ENCODE data around the gene PSMD9. TPM values are rescaled to one million over a fixed set of nuclear protein-coding genes. Genes with fewer than 3 reads are reported as not detected.

PSMD9 gene
- total RNA-seq, 1 donor from 2014 or later, result 28.1 TPM

DNA sequence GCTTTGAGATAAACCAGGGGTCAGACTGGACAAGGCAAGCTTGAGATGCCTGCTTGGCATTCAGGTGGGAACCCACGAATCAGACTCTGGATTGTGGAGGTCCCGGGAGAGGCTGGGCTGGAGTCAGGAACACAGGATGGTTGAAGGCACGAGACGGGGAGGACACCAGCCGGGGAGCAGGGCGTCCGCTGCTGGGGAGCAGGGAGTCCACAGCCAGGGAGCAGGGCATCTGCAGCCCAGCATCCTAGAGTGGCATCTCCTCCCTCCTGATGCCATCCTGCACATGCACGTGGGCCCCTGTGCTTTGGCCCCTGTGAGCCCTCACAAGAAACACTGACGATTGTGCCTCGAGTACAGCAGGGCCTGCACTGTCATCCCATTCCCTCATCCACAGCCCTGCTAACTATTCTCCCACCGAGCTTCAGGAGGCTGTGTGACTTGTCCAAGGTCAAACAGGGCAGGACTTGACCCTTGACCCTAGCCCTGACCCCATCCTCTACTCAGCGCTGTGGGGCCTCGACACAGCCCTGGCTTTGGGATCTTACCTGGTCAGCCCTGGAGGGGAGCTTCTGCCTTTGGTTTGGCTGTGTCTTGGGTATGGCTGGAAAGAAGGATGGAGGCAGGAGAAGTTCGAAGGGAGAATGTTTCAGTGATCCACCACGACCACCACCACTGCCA is 74.9 kb downstream of the PSMD9 start:
- no peaks in the 10 kb centered on the region for H3K9me3 ChIP-seq (replicated peaks)
- no peak for DNase-seq
- no peak overlapping the region for H3K27ac ChIP-seq (replicated peaks)
- no peak overlapping the region for H3K4me3 ChIP-seq
- TF ChIP-seq, protein P1, sequence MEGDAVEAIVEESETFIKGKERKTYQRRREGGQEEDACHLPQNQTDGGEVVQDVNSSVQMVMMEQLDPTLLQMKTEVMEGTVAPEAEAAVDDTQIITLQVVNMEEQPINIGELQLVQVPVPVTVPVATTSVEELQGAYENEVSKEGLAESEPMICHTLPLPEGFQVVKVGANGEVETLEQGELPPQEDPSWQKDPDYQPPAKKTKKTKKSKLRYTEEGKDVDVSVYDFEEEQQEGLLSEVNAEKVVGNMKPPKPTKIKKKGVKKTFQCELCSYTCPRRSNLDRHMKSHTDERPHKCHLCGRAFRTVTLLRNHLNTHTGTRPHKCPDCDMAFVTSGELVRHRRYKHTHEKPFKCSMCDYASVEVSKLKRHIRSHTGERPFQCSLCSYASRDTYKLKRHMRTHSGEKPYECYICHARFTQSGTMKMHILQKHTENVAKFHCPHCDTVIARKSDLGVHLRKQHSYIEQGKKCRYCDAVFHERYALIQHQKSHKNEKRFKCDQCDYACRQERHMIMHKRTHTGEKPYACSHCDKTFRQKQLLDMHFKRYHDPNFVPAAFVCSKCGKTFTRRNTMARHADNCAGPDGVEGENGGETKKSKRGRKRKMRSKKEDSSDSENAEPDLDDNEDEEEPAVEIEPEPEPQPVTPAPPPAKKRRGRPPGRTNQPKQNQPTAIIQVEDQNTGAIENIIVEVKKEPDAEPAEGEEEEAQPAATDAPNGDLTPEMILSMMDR (IDR thresholded peaks at IDR 0.05; ENCODE audit: borderline replicate concordance), result no peak
- H3K27me3 ChIP-seq (ENCODE audit: low read depth), result no peaks in the 10 kb centered on the region
- peaks cover 15% of the 10 kb centered on the region for H3K4me1 ChIP-seq
- intact Hi-C loops (cut with micrococcal nuclease), result no loop called here
- no peaks in the 10 kb centered on the region for H3K36me3 ChIP-seq

DNA sequence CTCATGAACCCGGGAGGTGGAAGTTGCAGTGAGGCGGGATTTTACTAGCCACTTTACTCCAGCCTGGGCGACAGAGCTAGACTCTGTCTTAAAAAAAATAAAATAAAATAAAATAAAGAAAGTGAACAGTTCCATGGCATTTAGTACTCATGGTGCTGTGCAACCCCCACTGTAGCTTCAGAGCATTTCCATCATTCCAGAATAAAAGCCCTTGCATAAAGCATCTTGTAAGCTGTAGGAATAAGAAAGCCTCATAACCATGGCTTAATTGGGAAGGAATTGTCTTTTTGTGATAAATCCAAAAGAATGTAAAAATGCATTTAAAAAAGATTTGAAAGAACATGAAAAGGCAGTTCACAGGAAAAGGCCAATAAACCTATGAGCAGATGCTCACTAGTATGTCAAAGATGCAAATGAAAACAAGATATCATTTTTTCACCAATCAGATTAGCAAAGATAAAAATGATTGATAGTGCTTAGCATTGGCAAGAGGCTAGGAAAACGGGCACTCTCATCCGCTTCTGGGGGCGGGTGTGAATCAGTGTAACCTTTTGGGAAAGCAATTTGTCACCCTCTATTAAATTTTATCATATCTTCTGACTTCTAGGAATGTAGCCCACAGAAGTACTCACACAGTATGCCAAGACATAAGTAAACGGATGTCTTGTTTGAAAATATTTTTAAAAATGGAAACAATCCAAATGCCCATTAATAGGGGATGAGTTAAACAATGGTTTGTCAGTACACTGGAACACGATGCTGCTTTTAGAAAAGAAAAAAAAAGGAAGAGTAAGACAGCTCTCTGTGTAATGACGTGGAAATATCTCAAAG is 76.4 kb downstream of the PSMD9 start:
- Histone ChIP-seq H3K4me3 (no peak overlapping the region), H3K36me3 (no peaks in the 10 kb centered on the region), H3K4me1 (peaks cover 15% of the 10 kb centered on the region), H3K27me3 (ENCODE audit: low read depth) (no peaks in the 10 kb centered on the region), H3K27ac (replicated peaks) (no peak overlapping the region), H3K9me3 (replicated peaks) (no peaks in the 10 kb centered on the region)
- TF ChIP-seq, protein P1 (IDR thresholded peaks at IDR 0.05; ENCODE audit: borderline replicate concordance), result no peak
- intact Hi-C loops (cut with micrococcal nuclease), result no loop called here
- no peak for DNase-seq

DNA sequence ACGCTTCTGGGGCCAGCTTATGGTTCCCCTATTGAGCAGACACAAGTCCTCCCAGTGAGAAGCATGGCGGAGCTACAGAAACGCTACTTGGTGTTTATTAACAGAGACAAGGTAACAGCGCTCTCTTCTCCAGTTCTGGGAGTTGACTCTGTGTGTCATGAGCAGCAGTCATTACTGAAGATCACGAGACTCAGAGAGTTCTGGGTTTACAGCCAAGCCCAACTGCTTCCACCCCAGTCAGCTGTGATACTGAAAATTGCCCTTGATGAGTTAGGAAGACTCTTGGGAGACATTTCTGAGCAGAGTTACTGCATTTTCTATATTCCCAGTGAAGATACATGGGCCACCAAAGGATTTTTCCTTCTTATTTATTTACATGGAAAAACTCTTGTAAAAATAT is 78.4 kb downstream of the PSMD9 start:
- H3K36me3 ChIP-seq, result no peaks in the 10 kb centered on the region
- H3K27me3 ChIP-seq (ENCODE audit: low read depth), result no peaks in the 10 kb centered on the region
- TF ChIP-seq, protein P1 (IDR thresholded peaks at IDR 0.05; ENCODE audit: borderline replicate concordance), result no peak
- peak overlapping the region; percentile 87 for H3K27ac ChIP-seq (replicated peaks)
- peaks cover 28% of the 10 kb centered on the region for H3K4me1 ChIP-seq
- intact Hi-C loops (cut with micrococcal nuclease), result no loop called here
- no peaks in the 10 kb centered on the region for H3K9me3 ChIP-seq (replicated peaks)
- H3K4me3 ChIP-seq, result no peak overlapping the region
- no peak for DNase-seq

Other genes starting within 250 kb of the PSMD9 start
- not detected for gene MORN3, start 219.1 kb upstream of the PSMD9 start, total RNA-seq
- 9.2 TPM for gene TMEM120B, start 176.0 kb upstream of the PSMD9 start, total RNA-seq
- gene RHOF, start 95.1 kb upstream of the PSMD9 start, total RNA-seq, result 44.3 TPM
- 7.9 TPM for gene SETD1B, start 84.8 kb upstream of the PSMD9 start, total RNA-seq
- gene HPD, start 29.9 kb upstream of the PSMD9 start, total RNA-seq, result 1.3 TPM
- 0.91 TPM for gene CFAP251, start 29.8 kb downstream of the PSMD9 start, total RNA-seq
- 11.2 TPM for gene BCL7A, start 133.1 kb downstream of the PSMD9 start, total RNA-seq
- 16.7 TPM for gene MLXIP, start 190.0 kb downstream of the PSMD9 start, total RNA-seq